Esophagus muscularis mucosa (tissue), 3 donors: ENCODE measurements around the gene ARMC9.

Experiments used
- POLR2A ChIP-seq: fragments of 450-650 bp; IDR thresholded peaks from one replicate; pipeline ENCODE4 v1.6.1; 2017; ENCODE audit warnings: antibody characterized with exemption, moderate library complexity, mild to moderate bottlenecking, low read depth
- TF ChIP-seq, protein P1 (sequence below), 3 experiments: fragments of 200-600 bp in 2 of 3; fragments of 450-650 bp in 1 of 3; sonication (generic) in 2 of 3; IDR thresholded peaks; one replicate each; pipeline ENCODE4 v1.5.1; 2017 to 2019; ENCODE audit warnings: antibody characterized with exemption in 3 of 3, mild to moderate bottlenecking in 2 of 3, moderate library complexity in 1 of 3

DNA sequence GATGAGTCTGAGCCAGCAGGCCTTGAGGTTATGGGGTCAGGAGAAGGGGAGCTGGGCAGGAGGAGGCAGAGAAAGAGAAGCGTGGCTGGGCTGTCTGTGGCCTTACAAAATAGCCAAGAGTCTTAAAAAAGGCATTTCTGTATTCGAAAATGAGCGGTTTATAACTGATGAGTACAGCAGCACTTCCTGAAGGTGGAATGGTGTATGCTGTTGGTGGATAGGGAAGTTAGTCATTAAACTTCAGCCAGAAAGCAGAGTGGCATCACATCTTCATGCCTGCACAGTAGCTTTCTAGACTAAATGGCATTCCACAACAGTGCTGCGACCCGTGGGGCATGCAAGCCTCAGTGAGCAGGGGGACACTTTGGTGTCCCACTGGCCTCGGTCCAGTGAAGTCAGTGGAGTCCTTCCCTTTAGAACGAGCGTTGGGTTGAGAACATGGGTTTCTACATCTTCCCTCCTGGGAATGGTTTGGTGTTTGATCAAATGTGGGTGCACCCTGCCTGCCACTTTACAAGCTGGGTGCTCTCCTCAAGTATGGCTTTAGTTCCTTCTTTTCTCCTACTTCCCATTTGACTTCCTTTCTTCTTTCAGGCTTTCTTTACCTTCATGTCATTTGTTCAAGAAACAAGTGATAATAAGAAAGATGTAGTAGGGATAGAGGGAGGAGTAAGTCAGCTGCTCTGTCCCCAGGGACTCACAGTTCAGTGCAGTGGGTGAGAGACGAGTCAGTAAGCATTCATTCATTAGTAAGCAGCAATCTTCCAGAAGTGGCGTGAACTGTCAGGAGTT lies 96.3 kb downstream of the ARMC9 start:
- TF ChIP-seq, protein P1, sequence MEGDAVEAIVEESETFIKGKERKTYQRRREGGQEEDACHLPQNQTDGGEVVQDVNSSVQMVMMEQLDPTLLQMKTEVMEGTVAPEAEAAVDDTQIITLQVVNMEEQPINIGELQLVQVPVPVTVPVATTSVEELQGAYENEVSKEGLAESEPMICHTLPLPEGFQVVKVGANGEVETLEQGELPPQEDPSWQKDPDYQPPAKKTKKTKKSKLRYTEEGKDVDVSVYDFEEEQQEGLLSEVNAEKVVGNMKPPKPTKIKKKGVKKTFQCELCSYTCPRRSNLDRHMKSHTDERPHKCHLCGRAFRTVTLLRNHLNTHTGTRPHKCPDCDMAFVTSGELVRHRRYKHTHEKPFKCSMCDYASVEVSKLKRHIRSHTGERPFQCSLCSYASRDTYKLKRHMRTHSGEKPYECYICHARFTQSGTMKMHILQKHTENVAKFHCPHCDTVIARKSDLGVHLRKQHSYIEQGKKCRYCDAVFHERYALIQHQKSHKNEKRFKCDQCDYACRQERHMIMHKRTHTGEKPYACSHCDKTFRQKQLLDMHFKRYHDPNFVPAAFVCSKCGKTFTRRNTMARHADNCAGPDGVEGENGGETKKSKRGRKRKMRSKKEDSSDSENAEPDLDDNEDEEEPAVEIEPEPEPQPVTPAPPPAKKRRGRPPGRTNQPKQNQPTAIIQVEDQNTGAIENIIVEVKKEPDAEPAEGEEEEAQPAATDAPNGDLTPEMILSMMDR (IDR thresholded peaks at IDR 0.05), result no peak
- TF ChIP-seq POLR2A, result no peak
